Neuronal stem cell (in vitro differentiated cells): ENCODE data around the gene LYST.

Experiments used
- DNase-seq: peaks from one replicate; pipeline ENCODE4 v3.0.0-alpha.2; 2013; ENCODE audit warnings: low spot score
- H2AFZ ChIP-seq: one replicate; pipeline ENCODE4 v1.6.1; 2013; ENCODE audit warnings: mild to moderate bottlenecking, low read length, inconsistent platforms
- H2AK5ac ChIP-seq: 2 replicates; pipeline ENCODE4 v1.6.1; 2013; ENCODE audit warnings: low read depth, mild to moderate bottlenecking, inconsistent platforms, low read length, moderate library complexity, mixed read lengths
- H2BK120ac ChIP-seq: 2 replicates; pipeline ENCODE4 v1.6.1; 2013; ENCODE audit warnings: low read depth, mild to moderate bottlenecking, inconsistent platforms, low read length, moderate library complexity, mixed read lengths
- H2BK12ac ChIP-seq: one replicate; pipeline ENCODE4 v1.6.1; 2013; ENCODE audit warnings: low read length, inconsistent platforms
- H2BK15ac ChIP-seq: 2 replicates; pipeline ENCODE4 v1.6.1; 2013; ENCODE audit warnings: mild to moderate bottlenecking, low read length, inconsistent platforms, mixed read lengths
- H2BK5ac ChIP-seq: one replicate; pipeline ENCODE4 v1.6.1; 2013; ENCODE audit warnings: inconsistent platforms, mild to moderate bottlenecking, low read length, moderate library complexity
- H3K14ac ChIP-seq: one replicate; pipeline ENCODE4 v1.6.1; 2013; ENCODE audit warnings: low read length, inconsistent platforms
- H3K18ac ChIP-seq: 2 replicates; pipeline ENCODE4 v1.6.1; 2013; ENCODE audit warnings: low read length, inconsistent platforms
- H3K23ac ChIP-seq: 2 replicates; pipeline ENCODE4 v1.6.1; 2013; ENCODE audit warnings: low read depth, mild to moderate bottlenecking, mixed read lengths, low read length, inconsistent platforms; ENCODE audit not compliant: poor library complexity
- H3K27ac ChIP-seq: replicated peaks from 3 replicates; pipeline ENCODE4 v1.5.1; 2013; ENCODE audit warnings: low read length, inconsistent platforms
- H3K27me3 ChIP-seq, 3 experiments: 2 replicates each; pipeline ENCODE4 v1.6.1; 2013; ENCODE audit warnings: low read length in 3 of 3, mild to moderate bottlenecking in 2 of 3, inconsistent platforms in 1 of 3, low read depth in 1 of 3, mixed read lengths in 1 of 3, moderate library complexity in 1 of 3; ENCODE audit not compliant: control insufficient read depth in 3 of 3, insufficient read depth in 3 of 3
- H3K36me3 ChIP-seq, 2 donors: replicated peaks in 1 of 2; 2 replicates each; pipeline ENCODE4 v1.6.1; 2013; ENCODE audit warnings: low read length in 2 of 2; ENCODE audit not compliant: control insufficient read depth in 2 of 2, insufficient read depth in 2 of 2
- H3K4ac ChIP-seq: 2 replicates; pipeline ENCODE4 v1.6.1; 2013; ENCODE audit warnings: inconsistent platforms, mild to moderate bottlenecking, low read length, moderate library complexity
- H3K4me1 ChIP-seq, 2 donors: 1 replicate in 1 of 2; 2 replicates in 1 of 2; pipeline ENCODE4 v1.6.1; 2013; ENCODE audit warnings: low read length in 2 of 2, low read depth in 1 of 2; ENCODE audit not compliant: control insufficient read depth in 2 of 2, insufficient read depth in 1 of 2
- H3K4me2 ChIP-seq: one replicate; pipeline ENCODE4 v1.6.1; 2013; ENCODE audit warnings: mild to moderate bottlenecking, low read length, inconsistent platforms; ENCODE audit not compliant: insufficient read depth, poor library complexity, severe bottlenecking
- H3K4me3 ChIP-seq, 2 donors: 2 replicates each; pipeline ENCODE4 v1.5.1; 2013; ENCODE audit warnings: low read length in 2 of 2, mild to moderate bottlenecking in 2 of 2, inconsistent platforms in 1 of 2, moderate library complexity in 1 of 2
- H3K79me1 ChIP-seq: one replicate; pipeline ENCODE4 v1.6.1; 2013; ENCODE audit warnings: low read depth, mild to moderate bottlenecking, inconsistent platforms, low read length, moderate library complexity
- H3K9ac ChIP-seq: one replicate; pipeline ENCODE4 v1.6.1; 2013; ENCODE audit warnings: mild to moderate bottlenecking, low read depth, low read length, inconsistent platforms; ENCODE audit not compliant: poor library complexity
- H3K9me3 ChIP-seq, 2 donors: replicated peaks in 1 of 2; 2 replicates each; pipeline versions ENCODE3 to v1.6.1; 2013; ENCODE audit warnings: low read length in 2 of 2, mild to moderate bottlenecking in 2 of 2, inconsistent platforms in 1 of 2, low read depth in 1 of 2, mixed read lengths in 1 of 2, moderate library complexity in 1 of 2; ENCODE audit not compliant: control insufficient read depth in 2 of 2, insufficient read depth in 1 of 2
- H4K8ac ChIP-seq: one replicate; pipeline ENCODE4 v1.6.1; 2013; ENCODE audit warnings: low read depth, mild to moderate bottlenecking, inconsistent platforms, low read length, moderate library complexity
- H4K91ac ChIP-seq: one replicate; pipeline ENCODE4 v1.6.1; 2013; ENCODE audit warnings: low read length, low read depth, mild to moderate bottlenecking, inconsistent platforms; ENCODE audit not compliant: poor library complexity
- WGBS, 2 donors: extraction: QIAGEN DNeasy Blood & Tissue Kit; methylation state at CpG; one replicate each; pipeline ENCODE4 v1.1.7; 2013; ENCODE audit warnings: missing lambda C conversion rate in 2 of 2, mixed read lengths in 1 of 2; ENCODE audit not compliant: insufficient read length in 2 of 2, insufficient replicate concordance in 1 of 2; ENCODE audit errors: extremely low coverage in 2 of 2; 5-methylcytosine and 5-hydroxymethylcytosine counted together

The LYST gene

DNA sequence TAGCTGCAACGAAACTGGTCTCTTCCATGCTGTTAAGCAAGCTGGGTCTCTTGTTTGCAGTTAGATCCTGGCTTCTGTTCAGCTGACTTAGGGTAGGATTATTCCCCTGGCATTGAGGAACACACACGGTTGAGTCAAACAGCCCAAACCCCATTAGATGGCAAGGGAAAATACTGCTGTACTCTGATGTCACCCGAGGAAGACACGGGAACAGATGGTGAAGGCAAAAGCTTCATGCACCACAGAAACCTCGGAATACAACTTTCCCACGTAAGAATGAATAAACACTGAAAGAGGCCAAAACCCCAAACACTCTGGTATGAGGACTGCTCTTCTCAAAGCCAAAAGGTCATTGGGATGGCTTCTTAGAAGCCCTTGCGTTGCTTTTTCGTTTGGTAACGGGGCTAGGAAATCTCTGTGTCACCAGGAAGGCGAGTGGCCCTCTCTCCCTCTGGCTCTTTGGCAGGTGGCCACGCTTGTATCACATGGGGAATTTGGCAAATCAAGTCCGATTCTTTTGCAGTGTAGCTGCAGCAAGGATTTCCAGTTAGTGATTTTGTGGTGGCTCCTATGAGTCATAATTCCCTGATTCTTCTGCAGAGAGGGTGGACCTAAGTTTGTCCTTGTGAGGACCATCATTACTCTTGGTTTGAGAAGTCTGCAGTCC is 16.7 kb upstream of the LYST start:
- no peak overlapping the region for H3K4me3 ChIP-seq
- H3K27ac ChIP-seq = no peak overlapping the region
- H2BK12ac ChIP-seq = no peak overlapping the region
- H3K36me3 ChIP-seq = no peaks in the 10 kb centered on the region
- H3K9ac ChIP-seq = no peak overlapping the region
- no peak overlapping the region for H2BK5ac ChIP-seq
- H3K14ac ChIP-seq = no peak overlapping the region
- H3K18ac ChIP-seq = no peak overlapping the region
- no peak for DNase-seq
- H3K23ac ChIP-seq = no peak overlapping the region
- no peaks in the 10 kb centered on the region for H3K79me1 ChIP-seq
- H2BK120ac ChIP-seq = peak overlapping the region; percentile 24
- H3K4ac ChIP-seq = no peak overlapping the region
- no CpG with 5 or more reads among the region's 12 CpGs for WGBS, 2 donors
- no peak overlapping the region for H2AK5ac ChIP-seq
- no peaks in the 10 kb centered on the region for H3K9me3 ChIP-seq
- H2BK15ac ChIP-seq = no peak overlapping the region
- peak overlapping the region; percentile 22 for H4K91ac ChIP-seq
- peaks cover 0 to 17% (median 0%) of the 10 kb centered on the region in 3 experiments for H3K27me3 ChIP-seq
- peak overlapping the region; percentile 26 for H2AFZ ChIP-seq
- H3K4me2 ChIP-seq = no peak overlapping the region
- peaks cover 0 to 3% of the 10 kb centered on the region in 2 donors for H3K4me1 ChIP-seq
- H4K8ac ChIP-seq = no peak overlapping the region

DNA sequence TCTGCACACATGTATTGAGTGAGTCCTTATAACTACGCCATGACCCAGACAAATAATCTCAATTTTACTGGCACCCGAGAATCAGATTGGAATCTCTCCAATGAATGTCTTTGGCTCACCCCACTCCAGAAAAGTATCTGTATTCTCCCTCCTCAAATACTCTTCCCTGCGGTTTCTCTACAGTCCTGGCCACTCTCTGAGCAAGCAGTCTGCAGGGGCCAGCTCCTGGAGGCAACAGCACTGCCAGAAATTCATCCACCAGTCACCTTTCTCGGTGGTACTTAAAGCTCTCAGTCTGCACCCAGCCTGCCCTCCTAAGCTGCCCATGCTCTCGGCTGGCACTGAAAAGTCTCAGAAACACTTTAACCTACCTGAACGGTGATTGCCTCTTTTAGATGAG is 16.1 kb upstream of the LYST start:
- H3K4me3 ChIP-seq = no peak overlapping the region
- no peak overlapping the region for H3K9ac ChIP-seq
- no peaks in the 10 kb centered on the region for H3K79me1 ChIP-seq
- no peak overlapping the region for H3K23ac ChIP-seq
- H2BK5ac ChIP-seq = no peak overlapping the region
- peak overlapping the region; percentile 24 for H2BK120ac ChIP-seq
- H3K4me1 ChIP-seq = peaks cover 0 to 2% of the 10 kb centered on the region in 2 donors
- no peak for DNase-seq
- H3K14ac ChIP-seq = no peak overlapping the region
- H3K9me3 ChIP-seq = no peaks in the 10 kb centered on the region
- H3K4ac ChIP-seq = no peak overlapping the region
- no peak overlapping the region for H3K27ac ChIP-seq
- H3K18ac ChIP-seq = peak overlapping the region; percentile 19
- H2BK15ac ChIP-seq = no peak overlapping the region
- H3K36me3 ChIP-seq = no peaks in the 10 kb centered on the region
- no peak overlapping the region for H4K8ac ChIP-seq
- no CpG with 5 or more reads among the region's 6 CpGs for WGBS, 2 donors
- peak overlapping the region; percentile 26 for H2AFZ ChIP-seq
- peaks cover 0 to 18% (median 0%) of the 10 kb centered on the region in 3 experiments for H3K27me3 ChIP-seq
- no peak overlapping the region for H2BK12ac ChIP-seq
- no peak overlapping the region for H2AK5ac ChIP-seq
- H4K91ac ChIP-seq = peak overlapping the region; percentile 22
- no peak overlapping the region for H3K4me2 ChIP-seq

DNA sequence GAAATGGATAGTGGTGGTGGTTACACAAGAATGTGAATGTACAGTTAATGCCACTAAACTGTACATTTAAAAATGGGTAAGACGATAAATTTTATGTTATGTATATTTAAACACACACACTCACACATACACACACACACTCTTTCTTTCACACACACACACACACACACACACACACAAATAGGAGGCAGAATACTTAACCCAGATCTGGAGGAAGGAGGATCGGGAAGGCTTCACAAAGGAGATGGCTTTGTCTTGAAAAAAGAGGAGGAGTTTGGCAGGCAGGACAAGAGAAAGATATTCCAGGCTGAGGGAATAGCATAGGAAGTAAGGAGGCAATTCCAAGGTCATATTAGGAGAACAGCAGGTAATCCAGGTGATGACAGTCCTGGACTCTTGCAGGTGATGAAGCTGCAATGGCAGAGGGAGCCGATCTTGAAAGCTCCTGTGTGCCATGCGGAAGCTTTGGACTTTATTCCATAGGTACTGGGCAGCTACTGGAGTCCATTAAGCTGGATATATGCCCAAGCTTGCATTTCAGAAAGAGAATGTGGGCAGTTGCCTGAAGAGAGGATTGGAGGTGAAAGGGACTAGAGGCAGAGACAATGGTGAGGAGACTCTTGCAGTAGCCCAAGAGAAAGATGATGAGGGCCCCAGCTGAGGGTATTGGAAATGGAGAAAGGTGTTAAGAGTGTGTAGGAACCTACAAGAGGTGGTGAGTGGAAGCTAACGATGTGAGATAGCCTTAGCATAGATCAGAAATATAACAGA is 15.4 kb upstream of the LYST start:
- H4K8ac ChIP-seq = no peak overlapping the region
- no peak overlapping the region for H2BK15ac ChIP-seq
- no peak overlapping the region for H2AFZ ChIP-seq
- no peak overlapping the region for H2AK5ac ChIP-seq
- H3K79me1 ChIP-seq = no peaks in the 10 kb centered on the region
- no peak overlapping the region for H3K18ac ChIP-seq
- peaks cover 0 to 19% (median 0%) of the 10 kb centered on the region in 3 experiments for H3K27me3 ChIP-seq
- no peak overlapping the region for H2BK5ac ChIP-seq
- no CpG with 5 or more reads among the region's 5 CpGs for WGBS, 2 donors
- H3K23ac ChIP-seq = no peak overlapping the region
- no peak overlapping the region for H3K4ac ChIP-seq
- no peak overlapping the region for H3K4me2 ChIP-seq
- H3K4me1 ChIP-seq = peaks cover 0 to 2% of the 10 kb centered on the region in 2 donors
- no peak for DNase-seq
- H3K9me3 ChIP-seq = no peaks in the 10 kb centered on the region
- H3K9ac ChIP-seq = no peak overlapping the region
- H3K14ac ChIP-seq = no peak overlapping the region
- no peak overlapping the region for H2BK120ac ChIP-seq
- no peak overlapping the region for H3K27ac ChIP-seq
- no peak overlapping the region for H3K4me3 ChIP-seq
- H4K91ac ChIP-seq = no peak overlapping the region
- no peaks in the 10 kb centered on the region for H3K36me3 ChIP-seq
- no peak overlapping the region for H2BK12ac ChIP-seq

DNA sequence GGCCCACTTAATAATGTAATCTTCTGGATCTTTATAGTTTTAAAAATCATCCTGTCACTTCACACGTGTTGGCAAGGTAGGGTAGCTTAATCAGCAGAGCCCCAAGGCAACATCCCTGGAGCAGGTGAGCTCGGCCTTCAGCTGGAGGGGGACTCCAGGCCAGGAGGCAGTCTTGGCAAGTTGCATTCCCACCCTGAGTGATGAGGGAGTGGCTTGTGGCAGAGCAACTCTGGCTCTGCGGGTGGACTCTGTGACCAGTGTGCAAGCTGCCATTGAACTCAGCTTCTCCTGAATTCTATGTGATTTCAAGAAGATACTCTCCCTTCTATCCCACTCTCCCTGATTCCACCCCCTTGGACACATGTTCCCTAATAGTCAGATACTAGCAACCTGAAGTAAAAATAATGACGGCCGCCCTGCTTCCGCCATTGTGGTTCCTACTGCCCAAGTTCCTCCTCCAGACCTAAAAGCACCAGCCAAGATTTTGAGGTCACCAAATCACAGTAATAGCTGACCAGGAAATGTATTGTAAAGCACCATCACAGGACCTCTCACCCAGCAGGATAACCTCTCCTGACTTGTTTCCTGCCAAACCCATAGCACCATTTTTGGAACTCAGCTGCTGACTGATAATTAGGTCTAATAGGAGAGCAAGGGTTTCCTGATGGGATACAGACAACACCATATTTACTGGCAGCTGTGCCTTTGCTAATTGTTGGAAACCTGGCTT is 11.5 kb upstream of the LYST start:
- Histone ChIP-seq H2AK5ac (no peak overlapping the region), H3K79me1 (no peaks in the 10 kb centered on the region), H2AFZ (no peak overlapping the region), H3K9me3 (no peaks in the 10 kb centered on the region), H3K23ac (no peak overlapping the region), H3K27ac (no peak overlapping the region), H3K36me3 (no peaks in the 10 kb centered on the region), H2BK120ac (no peak overlapping the region), H3K4me1 (peaks cover 0 to under 1% of the 10 kb centered on the region in 2 donors), H3K4ac (no peak overlapping the region), H3K14ac (no peak overlapping the region), H4K91ac (no peak overlapping the region), H3K9ac (no peak overlapping the region), H3K4me3 (no peak overlapping the region), H2BK12ac (no peak overlapping the region), H3K18ac (no peak overlapping the region), H3K27me3 (peaks cover 0 to 52% (median 0%) of the 10 kb centered on the region in 3 experiments), H2BK5ac (no peak overlapping the region), H4K8ac (no peak overlapping the region), H2BK15ac (no peak overlapping the region), H3K4me2 (no peak overlapping the region)
- WGBS, 2 donors = no CpG with 5 or more reads among the region's 6 CpGs
- DNase-seq = no peak
